HUES64 (cell line): ENCODE data around the gene PPP6R3.
"Not testable (repeated sequence)": the region's sequence is repeated elsewhere in the genome, so short reads cannot be mapped to it uniquely, and the experiment has no call there.

Source experiments
- H3K27ac ChIP-seq: 2 replicates; pipeline ENCODE4 v1.7.0; 2013; ENCODE audit warnings: low read depth, low read length, inconsistent platforms
- H3K27me3 ChIP-seq: 2 replicates; pipeline ENCODE4 v1.6.1; 2013; ENCODE audit warnings: mild to moderate bottlenecking, low read length; ENCODE audit not compliant: insufficient read depth
- H3K36me3 ChIP-seq: 2 replicates; pipeline ENCODE4 v1.6.1; 2013; ENCODE audit warnings: mild to moderate bottlenecking, low read length; ENCODE audit not compliant: insufficient read depth
- H3K4me1 ChIP-seq: 2 replicates; pipeline ENCODE4 v1.6.1; 2013; ENCODE audit warnings: mild to moderate bottlenecking, low read length, moderate library complexity; ENCODE audit not compliant: insufficient read depth
- H3K4me3 ChIP-seq: 2 replicates; pipeline ENCODE4 v1.5.1; 2013; ENCODE audit warnings: mild to moderate bottlenecking, low read length, moderate library complexity
- H3K9ac ChIP-seq: 2 replicates; pipeline ENCODE4 v1.6.1; 2013; ENCODE audit warnings: mild to moderate bottlenecking, low read depth, low read length
- H3K9me3 ChIP-seq: 2 replicates; pipeline ENCODE4 v1.6.1; 2013; ENCODE audit warnings: low read depth, low read length; ENCODE audit not compliant: insufficient read depth
- WGBS: fragments of 150-250, 120-280 bp; methylation state at CpG from one replicate; pipeline ENCODE4 v1.1.7; 2013; ENCODE audit warnings: missing lambda C conversion rate; 5-methylcytosine and 5-hydroxymethylcytosine counted together

Gene PPP6R3

GRCh38 chr11:68445531-68446035 is 15.0 kb upstream of the PPP6R3 start:
- Histone ChIP-seq H3K27ac (no peak overlapping the region), H3K9ac (no peak overlapping the region)

GRCh38 chr11:68446046-68446725 is 14.4 kb upstream of the PPP6R3 start:
- peaks cover 14% of the 10 kb centered on the region for H3K36me3 ChIP-seq
- H3K4me3 ChIP-seq: no peak overlapping the region
- no peak overlapping the region for H3K9ac ChIP-seq
- H3K27me3 ChIP-seq: no peaks in the 10 kb centered on the region
- WGBS: 95% methylated on average over 18 of the region's 18 CpGs
- H3K9me3 ChIP-seq: no peaks in the 10 kb centered on the region
- H3K27ac ChIP-seq: no peak overlapping the region
- peaks cover 10% of the 10 kb centered on the region; the same call in 1 of the 2 replicates for H3K4me1 ChIP-seq

More at GRCh38 chr11:68445531-68446035, 15.0 kb upstream of the PPP6R3 start:
- H3K9me3 ChIP-seq: no peaks in the 10 kb centered on the region
- peaks cover 16% of the 10 kb centered on the region for H3K36me3 ChIP-seq
- H3K4me1 ChIP-seq: peaks cover 12% of the 10 kb centered on the region; the same call in 1 of the 2 replicates
- 93% methylated on average over 11 of the region's 11 CpGs for WGBS
- no peaks in the 10 kb centered on the region for H3K27me3 ChIP-seq
- no peak overlapping the region for H3K4me3 ChIP-seq

- H3K4me1 ChIP-seq: 0 out of 2 replicates have a peak, but pooled peaks cover under 1% of the 10 kb centered on the region
- no peaks in the 10 kb centered on the region for H3K9me3 ChIP-seq
- no peak overlapping the region for H3K27ac ChIP-seq
- H3K4me3 ChIP-seq: no peak overlapping the region
- H3K27me3 ChIP-seq: no peaks in the 10 kb centered on the region
- H3K36me3 ChIP-seq: peaks cover 13% of the 10 kb centered on the region
- 57% methylated on average over 25 of the region's 25 CpGs for WGBS
- no peak overlapping the region for H3K9ac ChIP-seq
Measured at GRCh38 chr11:68447015-68447801, 13.3 kb upstream of the PPP6R3 start.

- WGBS: 97% methylated on average over 6 of the region's 6 CpGs
- H3K4me3 ChIP-seq, H3K27me3 ChIP-seq, H3K9me3 ChIP-seq, H3K9ac ChIP-seq, H3K27ac ChIP-seq, H3K36me3 ChIP-seq, H3K4me1 ChIP-seq: not testable (repeated sequence)
Measured at GRCh38 chr11:68447914-68448313, 12.6 kb upstream of the PPP6R3 start.

- Histone ChIP-seq H3K36me3 (peaks cover 9% of the 10 kb centered on the region), H3K27ac (no peak overlapping the region), H3K9me3 (no peaks in the 10 kb centered on the region), H3K4me1 (no peaks in the 10 kb centered on the region), H3K4me3 (no peak overlapping the region), H3K27me3 (no peaks in the 10 kb centered on the region), H3K9ac (no peak overlapping the region)
- WGBS: 95% methylated on average over 25 of the region's 25 CpGs
Measured at GRCh38 chr11:68448604-68449011, 11.9 kb upstream of the PPP6R3 start.

- no peak overlapping the region for H3K27ac ChIP-seq
- 92% methylated on average over 11 of the region's 11 CpGs for WGBS
- no peaks in the 10 kb centered on the region for H3K27me3 ChIP-seq
- peaks cover 5% of the 10 kb centered on the region for H3K4me1 ChIP-seq
- H3K9ac ChIP-seq: no peak overlapping the region
- no peaks in the 10 kb centered on the region for H3K9me3 ChIP-seq
- no peak overlapping the region for H3K4me3 ChIP-seq
- H3K36me3 ChIP-seq: peaks cover 9% of the 10 kb centered on the region
Measured at GRCh38 chr11:68449951-68450350, 10.6 kb upstream of the PPP6R3 start.

- Histone ChIP-seq H3K9ac (no peak overlapping the region), H3K4me3 (no peak overlapping the region), H3K4me1 (peaks cover 9% of the 10 kb centered on the region), H3K9me3 (no peaks in the 10 kb centered on the region), H3K27ac (no peak overlapping the region), H3K36me3 (peaks cover 9% of the 10 kb centered on the region), H3K27me3 (no peaks in the 10 kb centered on the region)
- 95% methylated on average over 8 of the region's 8 CpGs for WGBS
Measured at GRCh38 chr11:68450711-68451110, 9.8 kb upstream of the PPP6R3 start.

- H3K4me3 ChIP-seq: no peak overlapping the region
- H3K27me3 ChIP-seq: no peaks in the 10 kb centered on the region
- H3K4me1 ChIP-seq: peaks cover 9% of the 10 kb centered on the region
- 45% methylated on average over 8 of the region's 8 CpGs for WGBS
- H3K27ac ChIP-seq: no peak overlapping the region
- H3K9me3 ChIP-seq: no peaks in the 10 kb centered on the region
- no peaks in the 10 kb centered on the region for H3K36me3 ChIP-seq
- no peak overlapping the region for H3K9ac ChIP-seq
Measured at GRCh38 chr11:68454767-68455166, 5.8 kb upstream of the PPP6R3 start.

- WGBS: 88% methylated on average over 8 of the region's 8 CpGs
Measured at GRCh38 chr11:68455485-68455884, 5.1 kb upstream of the PPP6R3 start.

GRCh38 chr11:68457216-68457897 is 3.2 kb upstream of the PPP6R3 start:
- H3K27me3 ChIP-seq: no peaks in the 10 kb centered on the region
- no peak overlapping the region for H3K27ac ChIP-seq
- 82% methylated on average over 8 of the region's 8 CpGs for WGBS
- no peak overlapping the region for H3K9ac ChIP-seq
- H3K4me1 ChIP-seq: peaks cover 16% of the 10 kb centered on the region
- no peaks in the 10 kb centered on the region for H3K9me3 ChIP-seq
- H3K36me3 ChIP-seq: no peaks in the 10 kb centered on the region
- no peak overlapping the region for H3K4me3 ChIP-seq

More at GRCh38 chr11:68455485-68455884, 5.1 kb upstream of the PPP6R3 start:
- peaks cover 9% of the 10 kb centered on the region for H3K4me1 ChIP-seq
- no peak overlapping the region for H3K27ac ChIP-seq
- H3K27me3 ChIP-seq: no peaks in the 10 kb centered on the region
- no peaks in the 10 kb centered on the region for H3K9me3 ChIP-seq
- no peak overlapping the region for H3K4me3 ChIP-seq
- H3K36me3 ChIP-seq: no peaks in the 10 kb centered on the region
- no peak overlapping the region for H3K9ac ChIP-seq

- H3K4me3 ChIP-seq: no peak overlapping the region
- H3K36me3 ChIP-seq: no peaks in the 10 kb centered on the region
- no peak overlapping the region for H3K27ac ChIP-seq
- no peaks in the 10 kb centered on the region for H3K9me3 ChIP-seq
- no peaks in the 10 kb centered on the region for H3K27me3 ChIP-seq
- H3K4me1 ChIP-seq: peaks cover 21% of the 10 kb centered on the region
- WGBS: 89% methylated on average over 7 of the region's 7 CpGs
- no peak overlapping the region for H3K9ac ChIP-seq
Measured at GRCh38 chr11:68457898-68458249, 2.7 kb upstream of the PPP6R3 start.
